Liver (tissue), 9 donors: ENCODE data around the gene SMYD3. TPM values are rescaled to one million over a fixed set of nuclear protein-coding genes. Genes with fewer than 3 reads are reported as not detected.

ENCODE experiments used
- DNase-seq: peaks from one replicate; pipeline ENCODE4 v3.0.0-alpha.2; 2017; ENCODE audit warnings: low spot score
- H3K27ac ChIP-seq, 2 donors: one replicate each; pipeline ENCODE4 v1.7.0; 2013; ENCODE audit warnings: inconsistent platforms in 2 of 2, low read length in 2 of 2, control low read depth in 1 of 2, low read depth in 1 of 2, mild to moderate bottlenecking in 1 of 2
- H3K27me3 ChIP-seq, 4 donors: one replicate each; pipeline versions ENCODE4 v1.6.1 to v1.7.0; 2013; ENCODE audit warnings: low read length in 3 of 4, inconsistent platforms in 1 of 4, mild to moderate bottlenecking in 1 of 4, moderate library complexity in 1 of 4; ENCODE audit not compliant: control insufficient read depth in 4 of 4, insufficient read depth in 4 of 4
- H3K36me3 ChIP-seq, 4 donors: one replicate each; pipeline versions ENCODE4 v1.6.1 to v1.7.0; 2013; ENCODE audit warnings: low read length in 3 of 4, mild to moderate bottlenecking in 3 of 4, low read depth in 1 of 4, moderate library complexity in 1 of 4; ENCODE audit not compliant: control insufficient read depth in 4 of 4, insufficient read depth in 3 of 4
- H3K4me1 ChIP-seq, 4 donors: one replicate each; pipeline versions ENCODE4 v1.6.1 to v1.7.0; 2013; ENCODE audit warnings: low read length in 3 of 4, mild to moderate bottlenecking in 3 of 4, moderate library complexity in 1 of 4; ENCODE audit not compliant: control insufficient read depth in 4 of 4, insufficient read depth in 4 of 4
- H3K4me3 ChIP-seq, 3 donors: one replicate each; pipeline versions ENCODE4 v1.6.1 to v1.7.0; 2013; ENCODE audit warnings: low read length in 3 of 3, control low read depth in 1 of 3, low read depth in 1 of 3, mild to moderate bottlenecking in 1 of 3
- H3K9ac ChIP-seq, 2 donors: one replicate each; pipeline ENCODE4 v1.7.0; 2013; ENCODE audit warnings: low read length in 2 of 2, mild to moderate bottlenecking in 2 of 2, moderate library complexity in 2 of 2, control low read depth in 1 of 2, low read depth in 1 of 2
- H3K9me3 ChIP-seq, 4 donors: one replicate each; pipeline versions ENCODE4 v1.6.1 to v1.7.0; 2013; ENCODE audit warnings: low read length in 3 of 4; ENCODE audit not compliant: control insufficient read depth in 4 of 4
- EGR1 ChIP-seq, 2 donors: IDR thresholded peaks; 2 replicates each; pipeline ENCODE4 v1.6.1; 2016 to 2018; ENCODE audit warnings: antibody characterized with exemption in 2 of 2, low read depth in 2 of 2
- FOXA1 ChIP-seq: IDR thresholded peaks from 2 replicates; pipeline ENCODE4 v1.6.1; 2016; ENCODE audit warnings: antibody characterized with exemption
- FOXA2 ChIP-seq: IDR thresholded peaks from 2 replicates; pipeline ENCODE4 v1.6.1; 2016; ENCODE audit warnings: antibody characterized with exemption
- GABPA ChIP-seq, 2 donors: IDR thresholded peaks in 1 of 2; conservative IDR thresholded peaks in 1 of 2; 2 replicates each; pipeline ENCODE4 v1.6.1; 2016; ENCODE audit warnings: antibody characterized with exemption in 2 of 2, mild to moderate bottlenecking in 1 of 2, moderate library complexity in 1 of 2
- HNF4A ChIP-seq, 2 donors: conservative IDR thresholded peaks; 2 replicates each; pipeline ENCODE4 v1.6.1; 2016; ENCODE audit warnings: antibody characterized with exemption in 2 of 2, mild to moderate bottlenecking in 2 of 2
- MAX ChIP-seq: IDR thresholded peaks from 2 replicates; pipeline ENCODE4 v1.6.1; 2016; ENCODE audit warnings: antibody characterized with exemption
- NR2F2 ChIP-seq: IDR thresholded peaks from 2 replicates; pipeline ENCODE4 v1.6.1; 2016; ENCODE audit warnings: antibody characterized with exemption
- RAD21 ChIP-seq, 2 donors: IDR thresholded peaks; 2 replicates each; pipeline ENCODE4 v1.6.1; 2016; ENCODE audit warnings: antibody characterized with exemption in 2 of 2, mild to moderate bottlenecking in 2 of 2
- RXRA ChIP-seq, 2 donors: IDR thresholded peaks; 2 replicates each; pipeline ENCODE4 v1.6.1; 2017 to 2018; ENCODE audit warnings: antibody characterized with exemption in 2 of 2, mild to moderate bottlenecking in 1 of 2
- SP1 ChIP-seq: IDR thresholded peaks from 2 replicates; pipeline ENCODE4 v1.6.1; 2018; ENCODE audit warnings: antibody characterized with exemption, mild to moderate bottlenecking
- TAF1 ChIP-seq: conservative IDR thresholded peaks from 2 replicates; pipeline ENCODE4 v1.6.1; 2016; ENCODE audit warnings: antibody characterized with exemption, mild to moderate bottlenecking
- YY1 ChIP-seq: IDR thresholded peaks from 2 replicates; pipeline ENCODE4 v1.6.1; 2016; ENCODE audit warnings: antibody characterized with exemption, mild to moderate bottlenecking
- WGBS: extraction: QIAGEN DNeasy Blood & Tissue Kit; methylation state at CpG from one replicate; pipeline ENCODE4 v1.1.7; 2013; 5-methylcytosine and 5-hydroxymethylcytosine counted together
- polyA plus RNA-seq, 2 donors: library from polyadenylated mRNA; stranded (reverse) in 1 of 2; unstranded in 1 of 2; fragments of 200-250 nt in 1 of 2; fragments of >200 nt in 1 of 2; fragmentation: Nextera tagmentation in 1 of 2; extraction: Ambion mirVana in 1 of 2; gene quantifications; one replicate each; pipeline versions ENCODE4 v1.2.1 to v1.2.3, GENCODE V29; 2013 to 2015
- total RNA-seq, 2 donors: library from RNA; depleted of rRNA; stranded (reverse); fragments of >200 nt; gene quantifications; one replicate each; pipeline ENCODE4 v1.2.3, GENCODE V29; 2014
- TF ChIP-seq, protein P1 (sequence below): IDR thresholded peaks from 2 replicates; pipeline ENCODE4 v1.6.1; 2016; ENCODE audit warnings: antibody characterized with exemption
- TF ChIP-seq, protein P2 (sequence below): IDR thresholded peaks from 2 replicates; pipeline ENCODE4 v1.6.1; 2016; ENCODE audit warnings: antibody characterized with exemption
- TF ChIP-seq, protein P3 (sequence below): fragments of 150-350 bp; IDR thresholded peaks from 2 replicates; pipeline ENCODE4 v1.5.1; 2017; ENCODE audit warnings: improper control_type of control experiment, low read depth, low read length; ENCODE audit not compliant: missing input control
- donor health status: healthy.
- donor health status: healthy.
- donor health status: healthy.
- donor health status: healthy.
- donor health status: healthy.

Gene SMYD3
- total and polyA plus RNA-seq, 4 donors: 3.1 to 9.1 (median 8.0) TPM

- H3K9ac ChIP-seq: no peak overlapping the region
- H3K27me3 ChIP-seq: no peaks in the 10 kb centered on the region
- H3K4me3 ChIP-seq: no peak overlapping the region
- no peaks in the 10 kb centered on the region for H3K36me3 ChIP-seq
- DNase-seq: no peak
- H3K4me1 ChIP-seq: peaks cover 0 to 2% (median 1%) of the 10 kb centered on the region in 4 donors
- H3K27ac ChIP-seq: no peak overlapping the region
- H3K9me3 ChIP-seq: no peaks in the 10 kb centered on the region
- WGBS: 95% methylated on average over 7 of the region's 7 CpGs
- no peak for TF ChIP-seq EGR1 (IDR thresholded peaks at IDR 0.05; ENCODE audit: low read depth in 2 of 2)
- TF ChIP-seq TAF1: no peak
- TF ChIP-seq FOXA2: no peak
- TF ChIP-seq GABPA (IDR thresholded peaks at IDR 0.05 in 1 of 2, conservative IDR thresholded peaks at IDR 0.05 in 1 of 2): no peak
- TF ChIP-seq YY1: no peak
- TF ChIP-seq RXRA (IDR thresholded peaks at IDR 0.05): no peak
- no peak for TF ChIP-seq RAD21 (IDR thresholded peaks at IDR 0.05)
- TF ChIP-seq HNF4A (conservative IDR thresholded peaks at IDR 0.05): no peak
- TF ChIP-seq, protein P1, sequence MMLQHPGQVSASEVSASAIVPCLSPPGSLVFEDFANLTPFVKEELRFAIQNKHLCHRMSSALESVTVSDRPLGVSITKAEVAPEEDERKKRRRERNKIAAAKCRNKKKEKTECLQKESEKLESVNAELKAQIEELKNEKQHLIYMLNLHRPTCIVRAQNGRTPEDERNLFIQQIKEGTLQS: no peak
- TF ChIP-seq, protein P2, sequence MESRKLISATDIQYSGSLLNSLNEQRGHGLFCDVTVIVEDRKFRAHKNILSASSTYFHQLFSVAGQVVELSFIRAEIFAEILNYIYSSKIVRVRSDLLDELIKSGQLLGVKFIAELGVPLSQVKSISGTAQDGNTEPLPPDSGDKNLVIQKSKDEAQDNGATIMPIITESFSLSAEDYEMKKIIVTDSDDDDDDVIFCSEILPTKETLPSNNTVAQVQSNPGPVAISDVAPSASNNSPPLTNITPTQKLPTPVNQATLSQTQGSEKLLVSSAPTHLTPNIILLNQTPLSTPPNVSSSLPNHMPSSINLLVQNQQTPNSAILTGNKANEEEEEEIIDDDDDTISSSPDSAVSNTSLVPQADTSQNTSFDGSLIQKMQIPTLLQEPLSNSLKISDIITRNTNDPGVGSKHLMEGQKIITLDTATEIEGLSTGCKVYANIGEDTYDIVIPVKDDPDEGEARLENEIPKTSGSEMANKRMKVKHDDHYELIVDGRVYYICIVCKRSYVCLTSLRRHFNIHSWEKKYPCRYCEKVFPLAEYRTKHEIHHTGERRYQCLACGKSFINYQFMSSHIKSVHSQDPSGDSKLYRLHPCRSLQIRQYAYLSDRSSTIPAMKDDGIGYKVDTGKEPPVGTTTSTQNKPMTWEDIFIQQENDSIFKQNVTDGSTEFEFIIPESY: no peak
- TF ChIP-seq NR2F2: no peak
- no peak for TF ChIP-seq MAX
- TF ChIP-seq SP1: no peak
These were observed 637.2 kb downstream of the SMYD3 start for GRCh38 chr1:245869847-245870246.

GRCh38 chr1:245867738-245868137, 639.3 kb downstream of the SMYD3 start:
- TF ChIP-seq MAX: no peak
- no peak for TF ChIP-seq SP1
- TF ChIP-seq GABPA (IDR thresholded peaks at IDR 0.05 in 1 of 2, conservative IDR thresholded peaks at IDR 0.05 in 1 of 2): no peak
- no peak for TF ChIP-seq FOXA1
- TF ChIP-seq EGR1 (IDR thresholded peaks at IDR 0.05; ENCODE audit: low read depth in 2 of 2): no peak
- TF ChIP-seq, protein P3, sequence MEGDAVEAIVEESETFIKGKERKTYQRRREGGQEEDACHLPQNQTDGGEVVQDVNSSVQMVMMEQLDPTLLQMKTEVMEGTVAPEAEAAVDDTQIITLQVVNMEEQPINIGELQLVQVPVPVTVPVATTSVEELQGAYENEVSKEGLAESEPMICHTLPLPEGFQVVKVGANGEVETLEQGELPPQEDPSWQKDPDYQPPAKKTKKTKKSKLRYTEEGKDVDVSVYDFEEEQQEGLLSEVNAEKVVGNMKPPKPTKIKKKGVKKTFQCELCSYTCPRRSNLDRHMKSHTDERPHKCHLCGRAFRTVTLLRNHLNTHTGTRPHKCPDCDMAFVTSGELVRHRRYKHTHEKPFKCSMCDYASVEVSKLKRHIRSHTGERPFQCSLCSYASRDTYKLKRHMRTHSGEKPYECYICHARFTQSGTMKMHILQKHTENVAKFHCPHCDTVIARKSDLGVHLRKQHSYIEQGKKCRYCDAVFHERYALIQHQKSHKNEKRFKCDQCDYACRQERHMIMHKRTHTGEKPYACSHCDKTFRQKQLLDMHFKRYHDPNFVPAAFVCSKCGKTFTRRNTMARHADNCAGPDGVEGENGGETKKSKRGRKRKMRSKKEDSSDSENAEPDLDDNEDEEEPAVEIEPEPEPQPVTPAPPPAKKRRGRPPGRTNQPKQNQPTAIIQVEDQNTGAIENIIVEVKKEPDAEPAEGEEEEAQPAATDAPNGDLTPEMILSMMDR: no peak
- no peak for TF ChIP-seq RXRA (IDR thresholded peaks at IDR 0.05)
- no peak for TF ChIP-seq FOXA2
- TF ChIP-seq TAF1: no peak
- TF ChIP-seq NR2F2: no peak
- no peak overlapping the region for H3K27ac ChIP-seq
- 69% methylated on average over 5 of the region's 5 CpGs for WGBS
- H3K9ac ChIP-seq: no peak overlapping the region
- H3K36me3 ChIP-seq: no peaks in the 10 kb centered on the region
- H3K27me3 ChIP-seq: no peaks in the 10 kb centered on the region
- H3K4me3 ChIP-seq: no peak overlapping the region
- no peak for DNase-seq
- no peaks in the 10 kb centered on the region for H3K9me3 ChIP-seq
- H3K4me1 ChIP-seq: no peaks in the 10 kb centered on the region
